Stimulated activated CD4-positive, alpha-beta T cell treated with anti-CD3 and anti-CD28 coated beads, Interleukin-12 subunit alpha, Interleukin-12 subunit beta, amount 100 ng/mL, for 48 hours (primary cell): ENCODE results near the gene ACOT8.
A peak's percentile ranks its signal among the peaks of the same experiment; 100 is the strongest.
"Not testable (repeated sequence)": the region's sequence is repeated elsewhere in the genome, so short reads cannot be mapped to it uniquely, and the experiment has no call there.

Source experiments
- DNase-seq, 3 donors: peaks; one replicate each; pipeline ENCODE4 v3.0.0-alpha.2; 2020; ENCODE audit warnings: low read depth in 2 of 3, low spot score in 1 of 3

ACOT8 gene

GRCh38 chr20:45828589-45828988 lies 28.6 kb downstream of the ACOT8 start:
- no peak for DNase-seq

GRCh38 chr20:45827712-45828111 lies 29.5 kb downstream of the ACOT8 start:
- no peak for DNase-seq

- DNase-seq, result no peak
Observed at GRCh38 chr20:45827030-45827652, 30.1 kb downstream of the ACOT8 start, which contains the start of gene TNNC2. Gene TNNC2 (minus strand): TSS chr20:45827312. CDS start chr20:45827248, 64 bp downstream.

GRCh38 chr20:45826381-45827019 lies 30.7 kb downstream of the ACOT8 start:
- no peak for DNase-seq

- peak in 2 of 3 donors; percentile 26 to 41 for DNase-seq
Observed at GRCh38 chr20:45823949-45824835, 33.0 kb downstream of the ACOT8 start.

- no peak for DNase-seq
Observed at GRCh38 chr20:45822857-45823256, 34.3 kb downstream of the ACOT8 start.

GRCh38 chr20:45821947-45822346 lies 35.2 kb downstream of the ACOT8 start:
- no peak for DNase-seq

- no peak for DNase-seq
Observed at GRCh38 chr20:45819466-45819865, 37.7 kb downstream of the ACOT8 start.

- no peak for DNase-seq
Observed at GRCh38 chr20:45818239-45818638, 39.0 kb downstream of the ACOT8 start.

GRCh38 chr20:45817376-45818194 lies 39.6 kb downstream of the ACOT8 start:
- no peak for DNase-seq

- DNase-seq, result no peak
Observed at GRCh38 chr20:45816951-45817350, 40.2 kb downstream of the ACOT8 start.

GRCh38 chr20:45814314-45814713 lies 42.9 kb downstream of the ACOT8 start:
- no peak for DNase-seq

- no peak for DNase-seq
Observed at GRCh38 chr20:45813489-45813888, 43.7 kb downstream of the ACOT8 start.

GRCh38 chr20:45813006-45813340 lies 44.2 kb downstream of the ACOT8 start:
- no peak for DNase-seq

- DNase-seq, result peak; percentile 92 to 96 (median 94)
Observed at GRCh38 chr20:45812157-45813005, 44.8 kb downstream of the ACOT8 start, which contains the start of gene UBE2C. Gene UBE2C (plus strand): TSS chr20:45812644. CDS start chr20:45812696, 52 bp downstream.

GRCh38 chr20:45810191-45810970 lies 46.8 kb downstream of the ACOT8 start:
- no peak for DNase-seq

- no peak for DNase-seq
Observed at GRCh38 chr20:45801851-45802250, 55.3 kb downstream of the ACOT8 start.

- DNase-seq, result peak; percentile 23 to 69 (median 41)
Observed at GRCh38 chr20:45798935-45799642, 58.1 kb downstream of the ACOT8 start.

GRCh38 chr20:45797955-45798354 lies 59.2 kb downstream of the ACOT8 start:
- not testable (repeated sequence) for DNase-seq
